Transverse colon (tissue), 4 donors: ENCODE measurements around the gene CAPN13. TPM values are rescaled to one million over a fixed set of nuclear protein-coding genes. Genes with fewer than 3 reads are reported as not detected.

Source experiments
- DNase-seq: peaks from one replicate; pipeline ENCODE4 v3.0.0-alpha.2; 2019
- H3K27ac ChIP-seq, 4 donors: fragments of 200-600 bp; sonication (generic); 2 replicates each; pipeline ENCODE4 v1.5.1; 2016 to 2018; ENCODE audit warnings: inconsistent platforms in 4 of 4
- H3K27me3 ChIP-seq: fragments of 200-600 bp; sonication (generic); 2 replicates; pipeline ENCODE4 v1.5.1; 2017; ENCODE audit warnings: inconsistent platforms
- H3K36me3 ChIP-seq, 4 donors: fragments of 200-600 bp; sonication (generic); 2 replicates each; pipeline ENCODE4 v1.5.1; 2017 to 2019; ENCODE audit warnings: inconsistent platforms in 4 of 4
- H3K4me1 ChIP-seq, 4 donors: fragments of 200-600 bp; sonication (generic); 2 replicates each; pipeline ENCODE4 v1.5.1; 2017 to 2020; ENCODE audit warnings: inconsistent platforms in 4 of 4
- H3K4me3 ChIP-seq, 4 donors: fragments of 200-600 bp; sonication (generic); 1 replicate in 1 of 4; 2 replicates in 3 of 4; pipeline versions ENCODE4 v1.5.1 to v1.6.1; 2017 to 2019; ENCODE audit warnings: inconsistent platforms in 4 of 4
- H3K9me3 ChIP-seq, 2 donors: fragments of 200-600 bp; sonication (generic); 2 replicates each; pipeline ENCODE4 v1.5.1; 2017 to 2019; ENCODE audit warnings: inconsistent platforms in 2 of 2
- EP300 ChIP-seq: sonication (generic); formaldehyde crosslinking; IDR thresholded peaks from one replicate; pipeline ENCODE4 v1.6.1; 2017; ENCODE audit warnings: antibody characterized with exemption, low read depth
- POLR2A ChIP-seq: fragments of 450-650 bp; IDR thresholded peaks from one replicate; pipeline ENCODE4 v1.6.1; 2016; ENCODE audit warnings: antibody characterized with exemption, mild to moderate bottlenecking, moderate library complexity
- POLR2AphosphoS5 ChIP-seq, 3 donors: sonication (generic); formaldehyde crosslinking; IDR thresholded peaks; one replicate each; pipeline ENCODE4 v1.6.1; 2016; ENCODE audit warnings: antibody characterized with exemption in 3 of 3
- whole genome bisulfite sequencing, 2 donors: methylation state at CpG; one replicate each; pipeline ENCODE4 v1.1.5; 2018; ENCODE audit warnings: low coverage in 1 of 2; 5-methylcytosine and 5-hydroxymethylcytosine counted together
- in situ Hi-C, 4 donors: fragments of 200-750 bp; cut with MboI; loops; one replicate each; pipeline versions ENCODE4 v1.15.0 to v1.15.1; 2017; ENCODE audit warnings: low sequenced_read_pairs in 3 of 4, low pct_ligation_motif_present in 1 of 4, low pct_unique_long_range_greater_than_20kb in 1 of 4
- intact Hi-C: fragments of 100-400 bp; cut with DNase I; formaldehyde crosslinking; loops from one replicate; pipeline ENCODE4 v1.15.1; 2023; ENCODE audit warnings: low total_unique reads
- total RNA-seq, 4 donors: library from RNA; depleted of rRNA; stranded (reverse); fragments of >200 nt; gene quantifications; one replicate each; pipeline ENCODE4 v1.1.0, GENCODE V29; 2016
- TF ChIP-seq, protein P1 (sequence below), 5 experiments: fragments of 200-600 bp in 3 of 5; fragments of 450-650 bp in 2 of 5; sonication (generic) in 3 of 5; IDR thresholded peaks; 1 replicate in 2 of 5; 2 replicates in 3 of 5; pipeline ENCODE4 v1.5.1; 2016 to 2017; ENCODE audit warnings: antibody characterized with exemption in 5 of 5, inconsistent platforms in 3 of 5, mild to moderate bottlenecking in 2 of 5, moderate library complexity in 1 of 5

Gene CAPN13
- total RNA-seq, 4 donors from 2014 or later = 24.3 to 83.3 (median 52.3) TPM

DNA sequence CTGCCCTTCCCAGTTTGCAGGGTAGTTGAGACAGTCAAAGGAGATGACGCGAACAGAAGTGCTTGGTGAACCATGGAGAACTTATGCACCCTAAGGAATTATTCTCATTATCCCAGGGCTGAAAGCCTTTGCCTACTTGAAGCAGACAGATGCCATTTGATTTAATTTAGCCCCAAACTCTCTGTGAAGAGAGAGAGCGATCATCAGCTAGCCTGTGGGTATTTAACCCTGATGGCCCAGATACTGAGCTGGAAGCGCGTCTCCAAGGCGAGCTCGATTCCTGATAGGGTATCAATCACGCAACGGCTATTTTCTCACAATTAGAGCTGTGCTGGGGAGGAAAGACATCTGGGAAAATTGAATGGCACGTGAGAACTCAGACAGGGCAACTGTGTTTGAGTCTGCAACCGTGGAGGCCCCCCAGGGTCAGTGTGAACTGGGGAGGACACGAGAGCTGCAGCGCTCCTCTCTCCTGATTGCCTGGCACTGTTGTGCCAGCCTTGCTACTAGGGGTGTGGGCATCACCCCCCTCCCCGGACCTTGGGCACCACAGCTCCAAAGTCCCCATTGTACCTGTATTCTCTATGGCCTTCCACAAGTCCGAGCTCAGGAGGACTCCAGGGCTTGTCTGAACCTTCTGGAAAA lies 73.2 kb downstream of the CAPN13 start:
- intact Hi-C loops = no loop called here
- Histone ChIP-seq H3K4me3 (no peak overlapping the region), H3K27me3 (no peaks in the 10 kb centered on the region), H3K27ac (no peak overlapping the region), H3K36me3 (no peaks in the 10 kb centered on the region), H3K4me1 (no peaks in the 10 kb centered on the region), H3K9me3 (no peaks in the 10 kb centered on the region)
- DNase-seq = no peak
- TF ChIP-seq POLR2A (no peak), POLR2AphosphoS5 (IDR thresholded peaks at IDR 0.05) (no peak), EP300 (no peak)
- TF ChIP-seq, protein P1, sequence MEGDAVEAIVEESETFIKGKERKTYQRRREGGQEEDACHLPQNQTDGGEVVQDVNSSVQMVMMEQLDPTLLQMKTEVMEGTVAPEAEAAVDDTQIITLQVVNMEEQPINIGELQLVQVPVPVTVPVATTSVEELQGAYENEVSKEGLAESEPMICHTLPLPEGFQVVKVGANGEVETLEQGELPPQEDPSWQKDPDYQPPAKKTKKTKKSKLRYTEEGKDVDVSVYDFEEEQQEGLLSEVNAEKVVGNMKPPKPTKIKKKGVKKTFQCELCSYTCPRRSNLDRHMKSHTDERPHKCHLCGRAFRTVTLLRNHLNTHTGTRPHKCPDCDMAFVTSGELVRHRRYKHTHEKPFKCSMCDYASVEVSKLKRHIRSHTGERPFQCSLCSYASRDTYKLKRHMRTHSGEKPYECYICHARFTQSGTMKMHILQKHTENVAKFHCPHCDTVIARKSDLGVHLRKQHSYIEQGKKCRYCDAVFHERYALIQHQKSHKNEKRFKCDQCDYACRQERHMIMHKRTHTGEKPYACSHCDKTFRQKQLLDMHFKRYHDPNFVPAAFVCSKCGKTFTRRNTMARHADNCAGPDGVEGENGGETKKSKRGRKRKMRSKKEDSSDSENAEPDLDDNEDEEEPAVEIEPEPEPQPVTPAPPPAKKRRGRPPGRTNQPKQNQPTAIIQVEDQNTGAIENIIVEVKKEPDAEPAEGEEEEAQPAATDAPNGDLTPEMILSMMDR (IDR thresholded peaks at IDR 0.05) = no peak
- WGBS, 2 donors = 65 to 81% methylated on average over 2 to 15 of the region's 15 CpGs
- in situ Hi-C loops = no loop called here

DNA sequence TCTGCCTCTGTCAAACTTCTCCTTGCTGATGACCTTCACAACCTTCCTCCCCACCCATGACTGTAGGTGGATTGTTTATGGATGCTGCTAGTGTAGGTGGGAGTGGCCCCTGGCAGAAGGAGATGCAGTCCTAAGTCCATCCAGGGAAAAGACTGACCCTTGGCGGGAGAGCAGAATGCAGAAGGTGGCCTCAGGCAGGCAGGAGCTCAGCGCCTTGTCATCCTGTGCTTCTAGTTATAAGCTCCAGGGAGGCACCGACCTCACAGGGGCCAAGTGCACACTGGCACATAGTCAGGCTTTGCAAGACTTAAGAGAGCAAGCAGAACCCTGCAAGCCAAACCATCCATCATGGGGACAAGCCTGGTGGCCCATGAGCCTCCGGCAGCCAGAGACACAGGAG lies 74.4 kb downstream of the CAPN13 start:
- no peaks in the 10 kb centered on the region for H3K4me1 ChIP-seq
- no peak overlapping the region for H3K4me3 ChIP-seq
- no peak for DNase-seq
- no peaks in the 10 kb centered on the region for H3K9me3 ChIP-seq
- H3K27me3 ChIP-seq = no peaks in the 10 kb centered on the region
- H3K27ac ChIP-seq = no peak overlapping the region
- in situ Hi-C loops = no loop called here
- 80 to 85% methylated on average over 1 to 4 of the region's 4 CpGs for WGBS, 2 donors
- H3K36me3 ChIP-seq = no peaks in the 10 kb centered on the region
- no peak for TF ChIP-seq POLR2AphosphoS5 (IDR thresholded peaks at IDR 0.05)
- TF ChIP-seq, protein P1 (IDR thresholded peaks at IDR 0.05) = no peak
- TF ChIP-seq POLR2A = no peak
- TF ChIP-seq EP300 = no peak
- intact Hi-C loops = no loop called here

DNA sequence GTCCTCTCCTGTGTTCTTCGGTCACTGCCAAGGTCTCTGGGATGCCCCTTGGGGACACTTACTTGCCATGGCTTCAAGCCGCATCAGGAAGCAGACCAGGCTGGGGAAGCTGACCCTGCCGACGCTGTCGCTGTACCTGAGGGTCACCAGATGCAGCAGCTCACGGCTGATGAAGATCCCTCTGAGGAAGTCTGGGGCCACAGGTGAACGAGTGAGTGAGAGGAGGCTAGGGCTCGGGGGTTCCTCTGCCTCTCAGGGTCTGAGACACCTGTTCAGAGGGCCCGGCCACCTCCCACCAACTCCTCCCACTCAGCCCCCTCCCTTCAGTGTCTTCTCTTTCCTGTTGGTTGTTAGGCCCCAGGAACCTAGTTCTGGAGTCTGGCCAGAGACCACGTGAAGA lies 74.9 kb downstream of the CAPN13 start:
- intact Hi-C loops = no loop called here
- DNase-seq = no peak
- WGBS, 2 donors = 77% methylated on average over 10 of the region's 10 CpGs; no CpG with 5 or more reads in 1 of the 2 donors
- no peak overlapping the region for H3K4me3 ChIP-seq
- no peaks in the 10 kb centered on the region for H3K36me3 ChIP-seq
- in situ Hi-C loops = no loop called here
- TF ChIP-seq, protein P1 (IDR thresholded peaks at IDR 0.05) = no peak
- TF ChIP-seq POLR2AphosphoS5 (IDR thresholded peaks at IDR 0.05) (no peak), EP300 (no peak), POLR2A (no peak)
- no peaks in the 10 kb centered on the region for H3K9me3 ChIP-seq
- no peak overlapping the region for H3K27ac ChIP-seq
- H3K4me1 ChIP-seq = no peaks in the 10 kb centered on the region
- no peaks in the 10 kb centered on the region for H3K27me3 ChIP-seq

DNA sequence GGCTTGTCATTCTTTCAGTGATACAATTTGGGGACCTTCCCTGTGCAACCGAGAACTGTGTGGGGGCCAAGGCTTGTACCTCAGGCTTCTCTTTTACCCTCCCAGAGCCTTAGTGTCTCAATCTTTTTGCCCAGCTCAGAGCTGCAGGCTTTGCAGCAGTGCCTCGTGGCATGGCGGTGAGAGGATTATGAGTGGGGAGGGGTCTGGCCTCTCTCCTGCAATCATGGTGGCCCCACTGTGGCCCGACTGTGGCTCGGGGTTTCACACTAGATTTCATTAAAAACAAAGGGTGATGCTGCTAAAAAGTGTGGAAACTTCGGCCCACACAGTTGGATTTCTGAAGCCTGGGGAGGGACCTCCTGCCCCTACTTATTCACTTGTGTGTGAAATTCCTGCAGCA lies 75.5 kb downstream of the CAPN13 start:
- no peak for DNase-seq
- no peaks in the 10 kb centered on the region for H3K36me3 ChIP-seq
- WGBS, 2 donors = 70% methylated on average over 6 of the region's 6 CpGs; no CpG with 5 or more reads in 1 of the 2 donors
- H3K27ac ChIP-seq = no peak overlapping the region
- no peaks in the 10 kb centered on the region for H3K9me3 ChIP-seq
- no peaks in the 10 kb centered on the region for H3K4me1 ChIP-seq
- intact Hi-C loops (no loop called here), in situ Hi-C loops (no loop called here)
- no peak overlapping the region for H3K4me3 ChIP-seq
- no peaks in the 10 kb centered on the region for H3K27me3 ChIP-seq
- no peak for TF ChIP-seq EP300
- TF ChIP-seq POLR2A = no peak
- TF ChIP-seq POLR2AphosphoS5 (IDR thresholded peaks at IDR 0.05) = no peak
- TF ChIP-seq, protein P1 (IDR thresholded peaks at IDR 0.05) = no peak
